GM19452 (cell line): ENCODE measurements around the gene OR1K1.
"Not testable (repeated sequence)": the region's sequence is repeated elsewhere in the genome, so short reads cannot be mapped to it uniquely, and the experiment has no call there.

Experiments
- ATAC-seq: cut with Tn5 transposase; IDR thresholded peaks from one replicate; pipeline ENCODE4 v1.9.1; 2021; ENCODE audit not compliant: unreplicated experiment

The OR1K1 gene

DNA sequence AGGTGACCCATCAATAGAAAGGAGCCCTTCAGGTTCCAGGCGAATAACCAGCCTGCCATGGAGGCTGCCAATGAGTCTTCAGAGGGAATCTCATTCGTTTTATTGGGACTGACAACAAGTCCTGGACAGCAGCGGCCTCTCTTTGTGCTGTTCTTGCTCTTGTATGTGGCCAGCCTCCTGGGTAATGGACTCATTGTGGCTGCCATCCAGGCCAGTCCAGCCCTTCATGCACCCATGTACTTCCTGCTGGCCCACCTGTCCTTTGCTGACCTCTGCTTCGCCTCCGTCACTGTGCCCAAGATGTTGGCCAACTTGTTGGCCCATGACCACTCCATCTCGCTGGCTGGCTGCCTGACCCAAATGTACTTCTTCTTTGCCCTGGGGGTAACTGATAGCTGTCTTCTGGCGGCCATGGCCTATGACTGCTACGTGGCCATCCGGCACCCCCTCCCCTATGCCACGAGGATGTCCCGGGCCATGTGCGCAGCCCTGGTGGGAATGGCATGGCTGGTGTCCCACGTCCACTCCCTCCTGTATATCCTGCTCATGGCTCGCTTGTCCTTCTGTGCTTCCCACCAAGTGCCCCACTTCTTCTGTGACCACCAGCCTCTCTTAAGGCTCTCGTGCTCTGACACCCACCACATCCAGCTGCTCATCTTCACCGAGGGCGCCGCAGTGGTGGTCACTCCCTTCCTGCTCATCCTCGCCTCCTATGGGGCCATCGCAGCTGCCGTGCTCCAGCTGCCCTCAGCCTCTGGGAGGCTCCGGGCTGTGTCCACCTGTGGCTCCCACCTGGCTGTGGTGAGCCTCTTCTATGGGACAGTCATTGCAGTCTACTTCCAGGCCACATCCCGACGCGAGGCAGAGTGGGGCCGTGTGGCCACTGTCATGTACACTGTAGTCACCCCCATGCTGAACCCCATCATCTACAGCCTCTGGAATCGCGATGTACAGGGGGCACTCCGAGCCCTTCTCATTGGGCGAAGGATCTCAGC, at the start of gene OR1K1:
Gene OR1K1 (plus strand): TSS at position 58 of the 995 bp plus-strand sequence. CDS start 0 bp downstream, at position 58.
- ATAC-seq = no peak

DNA sequence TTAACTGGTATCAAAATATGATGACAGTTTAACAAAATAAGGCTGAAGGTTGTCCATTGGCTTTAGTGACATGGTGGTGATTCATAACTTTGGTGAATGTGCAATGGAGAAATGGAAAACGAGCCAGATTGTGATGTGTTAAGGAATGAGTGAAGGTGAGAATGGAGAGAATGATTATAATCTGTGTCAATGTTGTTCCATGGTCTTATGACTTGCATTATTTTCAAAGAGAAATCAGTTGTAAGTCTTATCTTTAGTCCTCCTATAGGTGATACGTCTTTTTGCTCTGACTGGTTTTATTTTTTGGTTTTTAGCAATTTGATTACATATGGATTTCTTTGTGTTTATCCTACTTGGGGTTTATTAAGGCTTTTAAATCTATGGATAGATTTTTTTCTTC, 45.1 kb upstream of the OR1K1 start:
- ATAC-seq = no peak

- no peak for ATAC-seq
These were observed 32.1 kb upstream of the OR1K1 start for GRCh38 chr9:122767817-122768216.

GRCh38 chr9:122777052-122777451, 22.9 kb upstream of the OR1K1 start:
- no peak for ATAC-seq

DNA sequence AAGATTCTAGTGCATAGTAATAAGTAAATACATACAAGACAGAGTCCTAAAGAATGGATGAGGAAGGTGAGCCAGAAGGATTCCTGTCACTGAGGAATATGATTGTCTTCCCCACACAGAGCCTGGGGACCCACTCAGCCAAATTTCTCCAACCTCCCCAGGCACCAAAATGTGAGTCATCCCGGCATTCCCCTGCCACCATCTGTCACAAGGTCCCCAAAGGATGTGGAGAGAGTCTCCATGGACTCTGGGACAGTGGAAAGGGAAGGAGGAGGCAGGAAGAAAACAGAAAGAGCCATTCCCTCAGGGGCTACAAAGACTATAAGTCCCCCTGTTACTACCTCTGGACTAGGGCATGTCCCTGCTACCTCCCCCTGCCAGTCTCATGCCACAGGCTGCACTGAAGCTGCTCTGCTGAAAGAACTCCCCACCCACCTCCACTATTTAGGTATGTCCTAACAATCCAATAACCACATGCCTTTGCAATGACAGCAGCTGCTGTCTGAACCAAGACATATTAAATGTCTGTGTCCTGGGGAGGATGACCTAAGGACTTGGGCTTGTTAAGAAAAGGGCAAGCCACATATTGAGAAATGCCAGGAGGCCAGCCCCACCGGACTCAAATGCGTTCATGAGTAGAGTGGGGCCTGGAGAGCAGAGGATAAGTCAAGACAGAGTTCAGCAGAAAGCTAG, 21.8 kb upstream of the OR1K1 start:
- no peak for ATAC-seq

DNA sequence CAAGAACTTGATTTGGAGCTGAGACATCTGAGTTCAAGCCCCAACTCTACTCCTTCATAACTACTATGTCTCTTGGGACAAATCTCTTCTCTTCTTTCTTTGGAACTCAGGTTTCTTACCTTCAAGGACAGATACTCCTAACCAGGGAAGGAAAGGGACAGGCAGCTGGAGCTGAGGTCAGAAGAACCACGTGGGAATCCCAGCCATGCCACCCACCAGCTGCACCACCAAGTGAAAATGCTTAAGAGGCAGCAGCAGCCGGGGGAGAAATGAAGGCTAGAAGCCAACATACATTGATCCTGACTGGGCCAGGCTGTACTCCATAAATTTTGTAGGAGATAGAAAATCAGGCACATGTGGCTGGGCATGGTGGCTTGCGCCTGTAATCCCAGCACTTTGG, 20.7 kb upstream of the OR1K1 start:
- no peak for ATAC-seq

DNA sequence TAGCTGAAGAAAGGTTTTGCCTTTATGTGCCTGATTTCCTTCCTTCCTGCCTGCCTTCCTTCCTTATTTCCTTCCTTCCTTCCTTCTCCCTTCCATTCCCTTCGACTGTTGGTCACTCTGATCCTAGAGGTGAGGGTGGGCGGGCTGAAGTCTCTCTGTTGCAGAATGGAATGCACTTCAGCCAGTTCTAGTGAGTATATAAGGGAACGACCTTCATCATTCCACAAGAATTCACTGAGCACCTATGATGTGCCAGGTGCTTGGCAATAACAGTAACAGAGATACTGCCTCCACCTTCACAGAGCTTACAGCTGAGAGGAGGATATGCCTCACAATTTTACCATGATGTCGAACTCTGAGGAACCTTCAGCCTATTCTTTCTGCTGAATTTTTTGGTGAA, 19.9 kb upstream of the OR1K1 start:
- no peak for ATAC-seq

GRCh38 chr9:122781671-122782070, 18.3 kb upstream of the OR1K1 start:
- ATAC-seq = no peak

DNA sequence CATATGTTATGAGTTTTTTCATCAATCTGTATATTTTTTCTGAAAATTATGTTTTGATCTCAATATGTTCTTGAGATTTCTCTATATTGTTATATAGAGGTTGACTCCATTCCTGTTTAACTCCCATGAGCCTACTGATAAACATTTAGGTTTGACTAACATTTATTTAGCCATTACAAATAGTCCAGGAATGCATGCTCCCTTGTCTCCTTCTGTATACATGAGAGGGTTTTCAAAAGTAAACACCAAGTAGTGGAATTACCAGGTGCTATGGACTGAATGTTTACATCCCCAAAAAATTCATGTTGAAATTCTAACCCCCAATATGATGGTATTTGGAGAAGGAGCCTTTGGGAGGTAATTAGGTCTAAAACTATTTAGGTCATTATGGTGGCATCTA, 14.7 kb upstream of the OR1K1 start:
- ATAC-seq = no peak

DNA sequence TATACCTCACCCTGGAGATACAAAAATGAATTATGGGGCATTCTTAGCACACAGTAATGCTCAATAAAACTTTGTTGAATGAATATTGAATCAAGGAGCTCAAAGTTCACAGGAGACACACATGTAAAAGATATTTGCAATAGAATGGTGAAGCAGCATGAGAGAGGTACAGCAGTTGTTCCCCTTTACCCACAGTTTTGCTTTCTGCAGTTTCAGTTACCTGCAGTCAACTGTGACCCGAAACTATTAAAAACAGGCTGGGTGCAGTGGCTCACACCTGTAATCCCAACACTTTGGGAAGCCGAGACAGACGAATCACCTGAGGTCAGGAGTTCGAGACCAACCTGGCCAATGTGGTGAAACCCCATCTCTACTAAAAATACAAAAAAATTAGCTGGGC, 13.6 kb upstream of the OR1K1 start:
- ATAC-seq = no peak

DNA sequence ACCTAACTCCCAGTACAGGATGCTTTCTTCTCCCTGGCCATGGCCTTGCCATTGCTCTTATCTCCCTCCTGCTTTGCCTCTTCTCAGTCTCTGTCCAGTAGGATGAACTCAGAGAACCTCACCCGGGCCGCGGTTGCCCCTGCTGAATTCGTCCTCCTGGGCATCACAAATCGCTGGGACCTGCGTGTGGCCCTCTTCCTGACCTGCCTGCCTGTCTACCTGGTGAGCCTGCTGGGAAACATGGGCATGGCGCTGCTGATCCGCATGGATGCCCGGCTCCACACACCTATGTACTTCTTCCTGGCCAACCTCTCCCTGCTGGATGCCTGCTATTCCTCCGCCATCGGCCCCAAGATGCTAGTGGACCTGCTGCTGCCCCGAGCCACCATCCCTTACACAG, 11.1 kb upstream of the OR1K1 start, which contains the start of gene OR5C1:
Gene OR5C1 (plus strand): TSS at position 103 of the 400 bp plus-strand sequence. CDS start 0 bp downstream, at position 103.
- no peak for ATAC-seq

- no peak for ATAC-seq
These were observed 10.5 kb upstream of the OR1K1 start for GRCh38 chr9:122789256-122790046.

DNA sequence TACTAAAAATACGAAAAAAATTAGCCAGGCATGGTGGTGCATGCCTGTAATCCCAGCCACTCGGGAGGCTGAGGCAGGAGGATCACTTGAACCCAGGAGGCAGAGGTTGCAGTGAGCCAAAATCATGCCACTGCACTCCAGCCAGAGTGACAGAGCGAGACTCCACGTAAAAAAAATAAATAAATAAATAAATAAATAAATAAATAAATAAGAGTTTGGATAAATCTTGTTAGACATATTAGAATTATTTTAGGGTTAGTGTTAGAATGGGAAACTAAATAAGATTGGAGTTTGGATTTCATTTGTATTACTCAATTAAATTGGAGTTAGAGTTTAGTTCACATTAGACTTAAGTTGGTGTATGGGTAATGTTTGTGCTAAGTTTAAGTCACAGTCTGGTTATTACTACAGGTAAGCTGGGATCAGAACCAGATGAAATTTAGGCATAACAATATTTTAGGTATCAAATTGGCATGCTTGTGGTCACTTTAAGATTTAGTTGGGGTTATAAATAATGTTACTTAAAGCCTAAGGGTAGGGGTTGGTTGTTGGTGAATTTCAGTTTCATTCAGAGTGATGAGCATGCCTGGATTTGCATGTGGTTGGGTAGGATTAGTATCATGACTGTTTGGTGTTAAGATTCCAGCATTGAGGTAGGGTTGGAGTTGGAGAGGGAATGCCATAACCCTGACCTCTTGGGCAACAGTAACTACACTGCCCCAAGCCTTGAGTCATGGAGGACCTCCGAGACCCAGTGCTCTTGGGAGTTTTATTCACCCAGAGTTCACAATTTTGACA, 7.9 kb upstream of the OR1K1 start:
- ATAC-seq = no peak

GRCh38 chr9:122797316-122798063, 2.4 kb upstream of the OR1K1 start:
- ATAC-seq = no peak

DNA sequence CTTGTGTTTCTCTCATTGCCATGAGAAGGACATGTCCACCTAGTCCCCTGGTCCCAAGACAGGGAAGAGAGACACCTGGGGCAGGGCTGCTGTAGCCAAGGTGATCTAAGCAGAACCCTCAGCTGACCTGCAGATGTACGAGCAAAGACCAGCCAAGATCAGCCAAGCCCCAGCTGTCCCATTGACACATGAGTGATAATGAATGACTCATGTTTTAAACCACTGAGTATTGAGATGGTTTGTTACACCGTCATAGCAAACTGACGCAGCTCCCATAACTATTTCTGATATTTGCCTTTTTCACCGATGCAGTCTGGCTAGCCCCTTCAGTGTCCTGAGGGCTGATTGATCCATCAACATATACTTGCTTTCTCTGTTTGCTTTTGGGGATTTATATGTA, 6.7 kb downstream of the OR1K1 start:
- no peak for ATAC-seq

DNA sequence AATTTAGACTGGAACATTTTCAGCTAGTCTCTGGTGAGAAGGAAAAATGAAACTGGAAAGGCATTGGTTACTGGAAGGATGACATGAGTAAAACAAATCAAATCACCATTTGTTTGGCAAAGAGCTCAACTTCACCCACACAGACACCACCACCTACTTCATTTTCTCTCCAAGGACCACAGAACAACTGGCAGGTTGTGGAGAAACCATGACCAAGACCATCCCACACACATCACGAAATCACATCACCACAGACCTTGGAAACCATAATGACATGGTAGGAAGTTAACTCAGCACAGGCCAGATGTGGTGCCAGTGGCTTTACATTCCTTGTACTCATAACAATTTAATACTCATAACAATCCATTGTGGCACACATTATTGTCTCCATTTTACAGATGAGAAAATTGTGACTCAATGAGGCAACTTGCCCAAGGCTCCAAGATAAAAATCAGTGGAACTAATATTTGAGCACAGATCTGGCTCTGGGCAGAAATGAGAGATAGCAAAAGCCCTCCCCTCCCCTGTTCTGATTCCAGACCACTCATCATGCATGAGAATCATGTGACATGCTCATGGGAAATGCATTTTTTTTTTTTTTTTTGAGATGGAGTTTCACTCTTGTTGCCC, 7.5 kb downstream of the OR1K1 start:
- no peak for ATAC-seq

GRCh38 chr9:122808141-122808540, 8.2 kb downstream of the OR1K1 start:
- ATAC-seq = no peak

- ATAC-seq = not testable (repeated sequence)
These were observed 9.3 kb downstream of the OR1K1 start for GRCh38 chr9:122809261-122809660.

- peak; percentile 87 for ATAC-seq
These were observed 10.5 kb downstream of the OR1K1 start for GRCh38 chr9:122810306-122810946.
